Right lobe of liver (tissue), 4 donors: ENCODE measurements around the gene CCDC167.

ENCODE experiments used
- POLR2A ChIP-seq: fragments of 450-650 bp; IDR thresholded peaks from one replicate; pipeline ENCODE4 v1.6.1; 2017; ENCODE audit warnings: antibody characterized with exemption, mild to moderate bottlenecking
- TF ChIP-seq, protein P1 (sequence below), 4 donors: fragments of 200-600 bp in 3 of 4; fragments of 450-650 bp in 1 of 4; IDR thresholded peaks; one replicate each; pipeline versions ENCODE4 v1.5.1 to v1.8.0; 2016 to 2022; ENCODE audit warnings: antibody characterized with exemption in 4 of 4, mild to moderate bottlenecking in 2 of 4
- donor health status: DM: no; HTN: no; CAD: no.
- donor health status: DM: no; HTN: no; CAD: no.
- donor health status: DM: no; HTN: yes; CAD: no.

DNA sequence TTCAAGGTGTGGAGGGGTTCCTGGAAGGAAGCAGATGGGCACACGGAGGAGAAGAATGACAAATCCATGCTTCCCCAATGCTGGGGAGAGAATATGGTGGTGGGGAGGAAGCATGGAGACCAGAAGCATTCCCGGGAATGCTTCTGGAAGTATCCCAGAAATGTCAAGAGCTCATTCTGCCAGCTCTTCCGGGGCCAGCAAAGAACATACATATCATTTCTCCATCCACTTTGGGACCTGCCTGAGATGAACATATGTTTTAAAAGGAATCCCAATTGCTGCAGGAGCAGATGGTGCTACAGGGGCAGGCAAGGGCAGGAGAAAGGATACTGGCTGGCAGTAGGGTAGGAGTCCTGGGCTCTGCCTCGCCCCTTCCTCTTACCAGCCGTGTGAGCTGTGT, 37.9 kb upstream of the CCDC167 start:
- no peak for TF ChIP-seq POLR2A
- TF ChIP-seq, protein P1, sequence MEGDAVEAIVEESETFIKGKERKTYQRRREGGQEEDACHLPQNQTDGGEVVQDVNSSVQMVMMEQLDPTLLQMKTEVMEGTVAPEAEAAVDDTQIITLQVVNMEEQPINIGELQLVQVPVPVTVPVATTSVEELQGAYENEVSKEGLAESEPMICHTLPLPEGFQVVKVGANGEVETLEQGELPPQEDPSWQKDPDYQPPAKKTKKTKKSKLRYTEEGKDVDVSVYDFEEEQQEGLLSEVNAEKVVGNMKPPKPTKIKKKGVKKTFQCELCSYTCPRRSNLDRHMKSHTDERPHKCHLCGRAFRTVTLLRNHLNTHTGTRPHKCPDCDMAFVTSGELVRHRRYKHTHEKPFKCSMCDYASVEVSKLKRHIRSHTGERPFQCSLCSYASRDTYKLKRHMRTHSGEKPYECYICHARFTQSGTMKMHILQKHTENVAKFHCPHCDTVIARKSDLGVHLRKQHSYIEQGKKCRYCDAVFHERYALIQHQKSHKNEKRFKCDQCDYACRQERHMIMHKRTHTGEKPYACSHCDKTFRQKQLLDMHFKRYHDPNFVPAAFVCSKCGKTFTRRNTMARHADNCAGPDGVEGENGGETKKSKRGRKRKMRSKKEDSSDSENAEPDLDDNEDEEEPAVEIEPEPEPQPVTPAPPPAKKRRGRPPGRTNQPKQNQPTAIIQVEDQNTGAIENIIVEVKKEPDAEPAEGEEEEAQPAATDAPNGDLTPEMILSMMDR (IDR thresholded peaks at IDR 0.05) = no peak
